SK-N-SH (cell line): ENCODE measurements around the gene STOML2. TPM values are rescaled to one million over a fixed set of nuclear protein-coding genes. Genes with fewer than 3 reads are reported as not detected.

ENCODE experiments used
- CTCF ChIA-PET: fragments of 300-600, 350-600 bp; formaldehyde crosslinking; extraction: SDS; loops from one replicate; lab custom pipeline; 2021; lab: Yijun Ruan, JAX
- POLR2A ChIA-PET: fragments of 350-600 bp; sonication (Branson Sonifier 250); formaldehyde crosslinking; extraction: SDS; loops from one replicate; lab custom pipeline; 2020; ENCODE audit warnings: antibody characterized with exemption, inconsistent platforms; lab: Yijun Ruan, JAX
- DNase-seq: peaks from one replicate; pipeline ENCODE4 v3.0.0; 2012
- H2AFZ ChIP-seq: fragments of 200-600 bp; sonication (generic); 2 replicates; pipeline ENCODE4 v1.8.1; 2016; ENCODE audit warnings: antibody characterized with exemption, mild to moderate bottlenecking, low read depth
- H3F3A ChIP-seq: fragments of 200-600 bp; sonication (generic); replicated peaks from 2 replicates; pipeline ENCODE3; 2016; ENCODE audit warnings: antibody characterized with exemption, mild to moderate bottlenecking; ENCODE audit not compliant: insufficient read depth
- H3K27ac ChIP-seq, 2 experiments: fragments of 200-500 bp in 1 of 2; fragments of 200-600 bp in 1 of 2; sonication (Bioruptor generic) in 1 of 2; sonication (generic), shearing (Covaris generic) in 1 of 2; 2 replicates each; pipeline versions ENCODE4 v1.5.1 to v1.6.1; 2014 to 2016; ENCODE audit warnings: low read depth in 2 of 2, inconsistent platforms in 1 of 2, low read length in 1 of 2, mild to moderate bottlenecking in 1 of 2, mixed read lengths in 1 of 2
- H3K27me3 ChIP-seq: fragments of 200-600 bp; sonication (generic), shearing (Covaris generic); 2 replicates; pipeline ENCODE4 v1.6.1; 2016; ENCODE audit warnings: mixed run types; ENCODE audit not compliant: insufficient read depth
- H3K36me3 ChIP-seq, 2 experiments: fragments of 200-500 bp in 1 of 2; fragments of 200-600 bp in 1 of 2; sonication (Bioruptor generic) in 1 of 2; sonication (generic) in 1 of 2; replicated peaks in 1 of 2; 2 replicates each; pipeline versions ENCODE3 to v1.5.1; 2014 to 2016; ENCODE audit warnings: low read length in 1 of 2, mild to moderate bottlenecking in 1 of 2; ENCODE audit not compliant: insufficient read depth in 2 of 2, control insufficient read depth in 1 of 2
- H3K4me1 ChIP-seq, 2 experiments: fragments of 200-500 bp in 1 of 2; fragments of 200-600 bp in 1 of 2; sonication (Bioruptor generic) in 1 of 2; sonication (generic), shearing (Covaris generic) in 1 of 2; 2 replicates each; pipeline versions ENCODE4 v1.5.1 to v1.6.1; 2014 to 2016; ENCODE audit warnings: low read depth in 1 of 2, low read length in 1 of 2, mixed run types in 1 of 2; ENCODE audit not compliant: insufficient read depth in 2 of 2, control insufficient read depth in 1 of 2
- H3K4me2 ChIP-seq: fragments of 200-600 bp; sonication (generic), shearing (Covaris generic); 2 replicates; pipeline ENCODE4 v1.6.1; 2017; ENCODE audit warnings: mixed run types
- H3K4me3 ChIP-seq, 2 experiments: fragments of 200-500 bp in 1 of 2; fragments of 200-600 bp in 1 of 2; sonication (Bioruptor generic) in 1 of 2; sonication (generic), shearing (Covaris generic) in 1 of 2; 2 replicates each; pipeline versions ENCODE4 v1.5.1 to v1.8.1; 2014 to 2016; ENCODE audit warnings: low read depth in 2 of 2, inconsistent platforms in 1 of 2, low read length in 1 of 2, mild to moderate bottlenecking in 1 of 2, mixed read lengths in 1 of 2, moderate library complexity in 1 of 2
- H3K79me2 ChIP-seq: fragments of 200-600 bp; sonication (generic); 2 replicates; pipeline ENCODE4 v1.8.1; 2017; ENCODE audit warnings: mild to moderate bottlenecking; ENCODE audit not compliant: insufficient read depth
- H3K9ac ChIP-seq: fragments of 200-600 bp; sonication (generic); 2 replicates; pipeline ENCODE4 v1.6.1; 2017; ENCODE audit warnings: mixed run types
- H3K9me2 ChIP-seq: fragments of 200-600 bp; sonication (generic); 2 replicates; pipeline ENCODE4 v1.6.1; 2017; ENCODE audit warnings: mixed run types
- H3K9me3 ChIP-seq: fragments of 200-600 bp; sonication (generic); 2 replicates; pipeline ENCODE4 v1.6.1; 2017; ENCODE audit warnings: mixed run types, mild to moderate bottlenecking, moderate library complexity
- H4K20me1 ChIP-seq: fragments of 200-600 bp; sonication (generic); 2 replicates; pipeline ENCODE4 v1.6.1; 2017; ENCODE audit warnings: mild to moderate bottlenecking, mixed run types; ENCODE audit not compliant: insufficient read depth
- CHD2 ChIP-seq: fragments of 150-350 bp; IDR thresholded peaks from 2 replicates; pipeline ENCODE4 v1.6.1; 2018; ENCODE audit warnings: low read length; ENCODE audit not compliant: partially characterized antibody
- CTCF ChIP-seq: fragments of 200-600 bp; sonication (generic); IDR thresholded peaks from 2 replicates; pipeline ENCODE4 v1.6.1; 2017; ENCODE audit warnings: antibody characterized with exemption, mild to moderate bottlenecking, moderate library complexity
- EZH2phosphoT487 ChIP-seq: fragments of 200-600 bp; sonication (generic); IDR thresholded peaks from 2 replicates; pipeline ENCODE4 v1.6.1; 2017; ENCODE audit warnings: low read depth, mixed run types, mild to moderate bottlenecking, antibody characterized with exemption, moderate library complexity, borderline replicate concordance
- FOSL2 ChIP-seq: IDR thresholded peaks from 2 replicates; pipeline ENCODE4 v1.4.0; 2012; ENCODE audit warnings: low read depth, mild to moderate bottlenecking, moderate library complexity, borderline replicate concordance
- FOXM1 ChIP-seq: IDR thresholded peaks from 2 replicates; pipeline ENCODE4 v1.4.0; 2012; ENCODE audit warnings: low read depth, mild to moderate bottlenecking
- GATA2 ChIP-seq: sonication (generic); formaldehyde crosslinking; IDR thresholded peaks from 2 replicates; pipeline ENCODE4 v1.5.0; 2020; ENCODE audit warnings: mild to moderate bottlenecking, missing genetic modification reagents
- IRF3 ChIP-seq: fragments of 150-350 bp; IDR thresholded peaks from 2 replicates; pipeline ENCODE4 v1.6.1; 2016; ENCODE audit warnings: mild to moderate bottlenecking, low read depth, low read length
- MAX ChIP-seq: IDR thresholded peaks from 2 replicates; pipeline ENCODE4 v1.4.0; 2012; ENCODE audit warnings: low read depth
- MEF2A ChIP-seq: IDR thresholded peaks from 2 replicates; pipeline ENCODE4 v1.4.0; 2012; ENCODE audit warnings: low read depth, borderline replicate concordance
- MXI1 ChIP-seq: IDR thresholded peaks from 2 replicates; pipeline ENCODE4 v1.6.1; 2012; ENCODE audit warnings: mild to moderate bottlenecking, low read depth, low read length, improper control_type of control experiment
- NFIC ChIP-seq: IDR thresholded peaks from 2 replicates; pipeline ENCODE4 v1.4.0; 2012; ENCODE audit warnings: borderline replicate concordance
- NRF1 ChIP-seq: IDR thresholded peaks from 2 replicates; pipeline ENCODE4 v1.6.1; 2012; ENCODE audit warnings: low read depth, mild to moderate bottlenecking, low read length
- PBX3 ChIP-seq: IDR thresholded peaks from 2 replicates; pipeline ENCODE4; 2012
- RAD21 ChIP-seq: IDR thresholded peaks from 2 replicates; pipeline ENCODE4 v1.6.1; 2012; ENCODE audit warnings: mild to moderate bottlenecking, low read length
- REST ChIP-seq: IDR thresholded peaks from 2 replicates; pipeline ENCODE4 v1.6.1; 2012; ENCODE audit warnings: mild to moderate bottlenecking, low read depth, low read length, moderate library complexity
- RFX5 ChIP-seq: IDR thresholded peaks from 2 replicates; pipeline ENCODE4 v1.6.1; 2012; ENCODE audit warnings: mild to moderate bottlenecking, improper control_type of control experiment, low read length
- SMC3 ChIP-seq: IDR thresholded peaks from 2 replicates; pipeline ENCODE4 v1.6.1; 2012; ENCODE audit warnings: low read depth, low read length, improper control_type of control experiment
- TAF1 ChIP-seq: IDR thresholded peaks from 2 replicates; pipeline ENCODE4 v1.6.1; 2012; ENCODE audit warnings: low read depth, mild to moderate bottlenecking, low read length, moderate library complexity, borderline replicate concordance
- YY1 ChIP-seq: IDR thresholded peaks from 2 replicates; pipeline ENCODE4 v1.4.0; 2012; ENCODE audit warnings: low read depth, mild to moderate bottlenecking
- ZBTB33 ChIP-seq: IDR thresholded peaks from 2 replicates; pipeline ENCODE4 v1.4.0; 2012; ENCODE audit warnings: low read depth, borderline replicate concordance
- WGBS: methylation state at CpG from one replicate; pipeline ENCODE4 v1.1.6; 2017; ENCODE audit warnings: low lambda C conversion rate; 5-methylcytosine and 5-hydroxymethylcytosine counted together
- polyA plus RNA-seq, 3 experiments: library from polyadenylated mRNA; depleted of rRNA; stranded (reverse); fragments of >200 nt; gene quantifications; 2 replicates each; pipeline ENCODE4 v1.2.3, GENCODE V29; 2012

Gene STOML2
- polyA plus RNA-seq, 1 of the 3 experiments (the other 2 are of a cell fraction) = 232 TPM

GRCh38 chr9:35060548-35061207 is 42.3 kb downstream of the STOML2 start:
- H3K4me2 ChIP-seq = no peak overlapping the region
- no peak overlapping the region for H3K27ac ChIP-seq
- peaks cover 28% of the 10 kb centered on the region for H3F3A ChIP-seq
- peaks cover 96% of the 10 kb centered on the region in 2 experiments for H3K36me3 ChIP-seq
- DNase-seq = no peak
- TF ChIP-seq NFIC (no peak), CHD2 (no peak), IRF3 (no peak), FOSL2 (no peak), EZH2phosphoT487 (no peak), TAF1 (no peak), SMC3 (no peak), ZBTB33 (no peak), GATA2 (CRISPR knock-in tag) (no peak), PBX3 (no peak), CTCF (no peak), NRF1 (no peak), MXI1 (no peak), RFX5 (no peak), MEF2A (no peak), RAD21 (no peak), FOXM1 (no peak), REST (no peak), YY1 (no peak), MAX (no peak)
- POLR2A ChIA-PET = no interaction called here
- CTCF ChIA-PET = interaction anchor here (0.5 to 3.4 kb wide), 4 partner anchors 10 to 161 kb away, joined by 3 to 20 read pairs (median 4); no protein-coding TSS in a partner anchor
- H3K79me2 ChIP-seq = peaks cover 39% of the 10 kb centered on the region
- no peaks in the 10 kb centered on the region for H3K9me3 ChIP-seq
- H3K4me1 ChIP-seq = no peaks in the 10 kb centered on the region
- H3K4me3 ChIP-seq = no peak overlapping the region
- H4K20me1 ChIP-seq = peaks cover 21% of the 10 kb centered on the region; the same call in 1 of the 2 replicates
- no peak overlapping the region for H3K9ac ChIP-seq
- H3K27me3 ChIP-seq = no peaks in the 10 kb centered on the region
- H3K9me2 ChIP-seq = no peaks in the 10 kb centered on the region
- 94% methylated on average over 9 of the region's 11 CpGs for WGBS
- H2AFZ ChIP-seq = no peak overlapping the region
